ENCODE results near the gene ADGRF3.
"Not testable (repeated sequence)": the region's sequence is repeated elsewhere in the genome, so short reads cannot be mapped to it uniquely, and the experiment has no call there.

Gene ADGRF3

DNA sequence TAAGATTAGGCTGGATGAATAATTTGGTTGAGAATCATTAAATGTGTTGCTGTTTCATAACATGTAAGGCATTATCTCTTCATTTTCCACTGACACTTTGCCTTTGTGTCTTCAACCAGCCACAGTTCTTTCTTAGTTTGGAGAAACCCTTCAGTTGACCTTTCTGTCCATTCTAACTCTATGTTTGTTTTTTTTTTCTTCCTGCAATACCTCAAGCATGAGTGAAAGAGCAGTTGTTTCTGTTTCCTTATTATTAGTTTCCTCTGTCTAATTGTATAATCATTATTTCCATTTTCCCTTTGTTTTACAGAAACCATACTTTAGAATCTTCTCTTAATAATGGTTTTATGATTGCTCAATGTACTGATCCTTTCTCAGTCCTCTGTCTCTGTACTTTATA is 76.2 kb downstream of the ADGRF3 start:
- no peak for DNase-seq

DNA sequence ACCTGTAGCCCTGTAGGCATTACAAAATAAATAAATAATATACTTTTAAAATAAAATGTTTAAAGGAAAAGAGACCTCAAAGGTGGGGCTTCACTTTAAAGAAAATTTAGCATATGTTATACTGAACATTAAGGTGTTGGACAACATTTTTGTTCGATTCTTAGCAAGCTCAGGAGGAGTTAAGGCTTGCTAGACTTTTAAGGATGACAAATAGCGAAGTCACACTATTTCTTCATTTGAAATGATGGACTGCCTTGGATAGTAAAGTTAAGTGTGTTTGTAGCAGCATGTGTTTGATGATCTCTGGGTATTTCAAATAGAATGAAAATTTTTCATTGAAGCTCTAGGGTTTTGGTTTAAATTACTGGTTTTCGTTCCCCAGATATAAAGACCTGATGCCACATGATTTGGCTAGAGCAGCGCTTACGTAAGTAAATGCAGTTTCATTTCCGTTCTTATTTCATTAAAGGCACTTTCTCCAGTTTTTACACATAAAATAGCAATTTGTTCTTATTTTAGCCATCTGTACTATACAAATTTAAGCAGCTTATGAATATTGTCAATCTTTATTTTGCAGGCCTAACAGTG is 76.9 kb downstream of the ADGRF3 start:
- no peak for DNase-seq

DNA sequence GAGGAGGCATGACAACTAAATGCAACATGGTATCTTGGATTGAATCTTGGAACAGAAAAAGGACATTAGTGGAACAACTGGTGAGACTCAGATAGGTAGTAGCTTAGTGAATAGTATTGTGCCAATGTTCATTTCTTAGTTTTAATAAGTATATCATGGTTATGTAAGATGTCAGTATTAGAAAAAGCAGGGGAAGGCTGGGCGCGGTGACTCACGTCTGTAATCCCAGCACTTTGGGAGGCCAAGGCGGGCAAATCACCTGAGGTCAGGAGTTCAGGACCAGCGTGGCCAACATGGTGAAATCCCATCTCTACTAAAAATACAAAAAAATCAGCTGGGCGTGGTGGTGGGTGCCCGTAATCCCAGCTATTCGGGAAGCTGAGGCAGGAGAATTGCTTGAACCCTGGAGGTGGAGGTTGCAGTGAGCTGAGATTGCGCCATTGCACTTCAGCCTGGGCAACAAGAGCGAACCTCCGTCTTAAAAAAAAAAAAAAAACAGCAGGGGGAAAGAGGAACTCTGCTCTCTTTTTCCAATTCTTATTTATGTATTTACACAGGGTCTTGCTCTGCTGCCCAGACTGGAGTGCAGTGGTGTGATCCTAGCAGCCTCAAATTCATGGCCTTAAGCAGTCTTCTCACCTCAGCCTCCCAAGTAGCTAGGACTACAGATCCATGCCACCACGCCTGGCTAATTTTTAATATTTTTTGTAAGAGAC is 77.8 kb downstream of the ADGRF3 start:
- not testable (repeated sequence) for DNase-seq

DNA sequence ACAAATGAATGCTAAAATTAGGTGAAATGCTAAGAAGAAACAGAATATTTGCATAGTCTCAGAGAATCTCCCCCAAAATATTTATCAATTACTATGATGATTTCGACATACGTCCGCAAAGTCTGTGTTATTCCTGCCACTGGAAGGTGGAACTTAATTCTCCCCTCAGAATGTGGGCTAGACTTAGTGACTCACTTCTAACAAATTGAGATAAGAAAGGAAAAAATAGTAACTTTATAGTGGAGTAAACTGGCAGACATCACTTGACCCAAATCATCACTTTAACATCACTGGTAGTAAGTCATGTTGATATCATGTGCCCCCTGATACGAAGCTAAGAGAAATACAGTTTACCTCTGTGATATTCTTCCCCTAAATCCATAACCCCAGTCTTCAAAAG is 78.4 kb downstream of the ADGRF3 start:
- DNase-seq = no peak

GRCh38 chr2:26258836-26259235 is 87.8 kb downstream of the ADGRF3 start:
- DNase-seq = not testable (repeated sequence)
